SK-N-SH treated with all-trans-retinoic acid at 6 μM for 48 hours (cell line): ENCODE results near the gene CFAP61.

Source experiments
- GLIS3 ChIP-seq: fragments of 250-450 bp; sonication (Bioruptor Pico); IDR thresholded peaks from 2 replicates; pipeline ENCODE4 v1.5.0; 2020; ENCODE audit warnings: mild to moderate bottlenecking, moderate library complexity
- OSR1 ChIP-seq: fragments of 250-450 bp; sonication (Bioruptor Pico); IDR thresholded peaks from 2 replicates; pipeline ENCODE4 v1.8.0; 2022; ENCODE audit warnings: moderate library complexity, mild to moderate bottlenecking, inconsistent platforms
- RARB ChIP-seq: fragments of 250-450 bp; sonication (Bioruptor Pico); IDR thresholded peaks from 2 replicates; pipeline ENCODE4 v1.8.0; 2021; ENCODE audit warnings: mild to moderate bottlenecking, moderate library complexity
- TOX ChIP-seq: fragments of 250-450 bp; sonication (Bioruptor Pico); IDR thresholded peaks from 2 replicates; pipeline ENCODE4 v1.8.0; 2021; ENCODE audit warnings: mild to moderate bottlenecking, moderate library complexity, borderline replicate concordance
- ZC3H10 ChIP-seq: fragments of 250-450 bp; sonication (Bioruptor Pico); IDR thresholded peaks from 2 replicates; pipeline ENCODE4 v1.5.1; 2021; ENCODE audit warnings: mild to moderate bottlenecking, moderate library complexity
- ZFP3 ChIP-seq: fragments of 250-450 bp; sonication (Bioruptor Pico); IDR thresholded peaks from 2 replicates; pipeline ENCODE4 v1.5.0; 2020; ENCODE audit warnings: mild to moderate bottlenecking, moderate library complexity
- ZFP30 ChIP-seq: fragments of 450-650 bp; formaldehyde crosslinking; IDR thresholded peaks from 2 replicates; pipeline ENCODE4 v1.5.0; 2022; ENCODE audit warnings: mild to moderate bottlenecking, moderate library complexity
- ZNF70 ChIP-seq: fragments of 450-650 bp; formaldehyde crosslinking; IDR thresholded peaks from 2 replicates; pipeline ENCODE4 v1.5.0; 2020; ENCODE audit warnings: mild to moderate bottlenecking, moderate library complexity
- TF ChIP-seq, protein P1 (sequence below): fragments of 250-450 bp; sonication (Bioruptor Pico); IDR thresholded peaks from 2 replicates; pipeline ENCODE4 v1.5.0; 2020; ENCODE audit warnings: mild to moderate bottlenecking, moderate library complexity
- TF ChIP-seq, protein P2 (sequence below): fragments of 250-450 bp; sonication (Bioruptor Pico); IDR thresholded peaks from 2 replicates; pipeline ENCODE4 v1.8.0; 2020; ENCODE audit warnings: mild to moderate bottlenecking, moderate library complexity, borderline replicate concordance
- TF ChIP-seq, protein P3 (sequence below): fragments of 250-450 bp; sonication (Bioruptor Pico); IDR thresholded peaks from 2 replicates; pipeline ENCODE4 v1.5.1; 2021; ENCODE audit warnings: mild to moderate bottlenecking, moderate library complexity

DNA sequence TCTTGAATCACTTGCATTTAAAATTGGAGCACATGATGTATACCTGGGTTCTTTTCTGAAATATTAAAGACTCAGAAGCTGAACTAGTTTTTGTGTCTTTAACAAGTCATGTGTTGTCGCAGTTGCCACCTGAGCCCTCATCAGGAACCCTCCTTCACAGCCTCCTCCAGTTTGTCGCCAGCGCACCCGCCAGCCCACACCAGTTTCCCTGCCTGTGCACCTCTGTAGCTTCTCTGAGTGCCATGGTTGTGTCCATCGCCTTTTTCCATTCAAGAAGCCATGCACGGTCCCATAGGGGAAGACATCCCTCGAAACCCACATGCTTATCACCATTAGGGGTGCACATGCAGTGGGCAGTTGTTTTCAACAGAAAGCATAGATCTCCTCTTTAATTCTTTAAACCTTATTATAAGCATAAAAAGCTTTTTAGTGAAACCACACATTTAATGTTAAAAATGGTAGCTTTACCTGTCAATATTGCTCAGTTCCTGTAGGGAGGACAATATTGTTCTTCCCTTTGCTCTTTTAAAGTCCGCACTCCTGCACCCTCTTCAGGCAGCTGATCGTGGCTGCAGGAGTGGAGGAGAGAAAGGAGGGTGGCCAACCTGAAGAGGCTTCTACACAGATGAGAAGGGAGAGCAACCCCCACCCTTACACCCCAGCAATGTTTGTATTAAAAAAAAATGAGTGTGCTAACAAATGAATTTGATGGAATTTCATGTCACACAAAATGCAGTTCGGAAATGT, 121.9 kb downstream of the CFAP61 start:
- TF ChIP-seq ZC3H10 (CRISPR knock-in tag) (no peak), RARB (CRISPR knock-in tag) (no peak), GLIS3 (CRISPR knock-in tag) (no peak), ZFP3 (CRISPR knock-in tag) (no peak), TOX (CRISPR knock-in tag) (no peak), OSR1 (CRISPR knock-in tag) (no peak), ZNF70 (CRISPR knock-in tag) (no peak), ZFP30 (CRISPR knock-in tag) (no peak)
- TF ChIP-seq, protein P1, sequence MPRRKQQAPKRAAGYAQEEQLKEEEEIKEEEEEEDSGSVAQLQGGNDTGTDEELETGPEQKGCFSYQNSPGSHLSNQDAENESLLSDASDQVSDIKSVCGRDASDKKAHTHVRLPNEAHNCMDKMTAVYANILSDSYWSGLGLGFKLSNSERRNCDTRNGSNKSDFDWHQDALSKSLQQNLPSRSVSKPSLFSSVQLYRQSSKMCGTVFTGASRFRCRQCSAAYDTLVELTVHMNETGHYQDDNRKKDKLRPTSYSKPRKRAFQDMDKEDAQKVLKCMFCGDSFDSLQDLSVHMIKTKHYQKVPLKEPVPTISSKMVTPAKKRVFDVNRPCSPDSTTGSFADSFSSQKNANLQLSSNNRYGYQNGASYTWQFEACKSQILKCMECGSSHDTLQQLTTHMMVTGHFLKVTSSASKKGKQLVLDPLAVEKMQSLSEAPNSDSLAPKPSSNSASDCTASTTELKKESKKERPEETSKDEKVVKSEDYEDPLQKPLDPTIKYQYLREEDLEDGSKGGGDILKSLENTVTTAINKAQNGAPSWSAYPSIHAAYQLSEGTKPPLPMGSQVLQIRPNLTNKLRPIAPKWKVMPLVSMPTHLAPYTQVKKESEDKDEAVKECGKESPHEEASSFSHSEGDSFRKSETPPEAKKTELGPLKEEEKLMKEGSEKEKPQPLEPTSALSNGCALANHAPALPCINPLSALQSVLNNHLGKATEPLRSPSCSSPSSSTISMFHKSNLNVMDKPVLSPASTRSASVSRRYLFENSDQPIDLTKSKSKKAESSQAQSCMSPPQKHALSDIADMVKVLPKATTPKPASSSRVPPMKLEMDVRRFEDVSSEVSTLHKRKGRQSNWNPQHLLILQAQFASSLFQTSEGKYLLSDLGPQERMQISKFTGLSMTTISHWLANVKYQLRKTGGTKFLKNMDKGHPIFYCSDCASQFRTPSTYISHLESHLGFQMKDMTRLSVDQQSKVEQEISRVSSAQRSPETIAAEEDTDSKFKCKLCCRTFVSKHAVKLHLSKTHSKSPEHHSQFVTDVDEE (CRISPR knock-in tag) = no peak
- TF ChIP-seq, protein P2, sequence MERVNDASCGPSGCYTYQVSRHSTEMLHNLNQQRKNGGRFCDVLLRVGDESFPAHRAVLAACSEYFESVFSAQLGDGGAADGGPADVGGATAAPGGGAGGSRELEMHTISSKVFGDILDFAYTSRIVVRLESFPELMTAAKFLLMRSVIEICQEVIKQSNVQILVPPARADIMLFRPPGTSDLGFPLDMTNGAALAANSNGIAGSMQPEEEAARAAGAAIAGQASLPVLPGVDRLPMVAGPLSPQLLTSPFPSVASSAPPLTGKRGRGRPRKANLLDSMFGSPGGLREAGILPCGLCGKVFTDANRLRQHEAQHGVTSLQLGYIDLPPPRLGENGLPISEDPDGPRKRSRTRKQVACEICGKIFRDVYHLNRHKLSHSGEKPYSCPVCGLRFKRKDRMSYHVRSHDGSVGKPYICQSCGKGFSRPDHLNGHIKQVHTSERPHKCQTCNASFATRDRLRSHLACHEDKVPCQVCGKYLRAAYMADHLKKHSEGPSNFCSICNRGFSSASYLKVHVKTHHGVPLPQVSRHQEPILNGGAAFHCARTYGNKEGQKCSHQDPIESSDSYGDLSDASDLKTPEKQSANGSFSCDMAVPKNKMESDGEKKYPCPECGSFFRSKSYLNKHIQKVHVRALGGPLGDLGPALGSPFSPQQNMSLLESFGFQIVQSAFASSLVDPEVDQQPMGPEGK = no peak
- TF ChIP-seq, protein P3, sequence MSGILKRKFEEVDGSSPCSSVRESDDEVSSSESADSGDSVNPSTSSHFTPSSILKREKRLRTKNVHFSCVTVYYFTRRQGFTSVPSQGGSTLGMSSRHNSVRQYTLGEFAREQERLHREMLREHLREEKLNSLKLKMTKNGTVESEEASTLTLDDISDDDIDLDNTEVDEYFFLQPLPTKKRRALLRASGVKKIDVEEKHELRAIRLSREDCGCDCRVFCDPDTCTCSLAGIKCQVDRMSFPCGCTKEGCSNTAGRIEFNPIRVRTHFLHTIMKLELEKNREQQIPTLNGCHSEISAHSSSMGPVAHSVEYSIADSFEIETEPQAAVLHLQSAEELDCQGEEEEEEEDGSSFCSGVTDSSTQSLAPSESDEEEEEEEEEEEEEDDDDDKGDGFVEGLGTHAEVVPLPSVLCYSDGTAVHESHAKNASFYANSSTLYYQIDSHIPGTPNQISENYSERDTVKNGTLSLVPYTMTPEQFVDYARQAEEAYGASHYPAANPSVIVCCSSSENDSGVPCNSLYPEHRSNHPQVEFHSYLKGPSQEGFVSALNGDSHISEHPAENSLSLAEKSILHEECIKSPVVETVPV (CRISPR knock-in tag) = no peak
